Measurements from ENCODE around the gene ALDH18A1. TPM values are rescaled to one million over a fixed set of nuclear protein-coding genes. Genes with fewer than 3 reads are reported as not detected.

Gene ALDH18A1
- total RNA-seq, 1 experiment from 2014 or later = 114 TPM

GRCh38 chr10:95579292-95579691, 77.2 kb downstream of the ALDH18A1 start:
- H2AFZ ChIP-seq (ENCODE audit: low read length) = no peak overlapping the region

More at GRCh38 chr10:95579292-95579691, 77.2 kb downstream of the ALDH18A1 start:
- Histone ChIP-seq H3K23ac (ENCODE audit: insufficient read length, low read depth, low read length) (no peak overlapping the region), H3K4me2 (ENCODE audit: insufficient read depth, insufficient read length, low read length) (no peak overlapping the region), H3K27ac (ENCODE audit: insufficient read length, low read depth, low read length) (no peak overlapping the region), H3T11ph (ENCODE audit: low read length) (no peak overlapping the region), H2BK5ac (ENCODE audit: insufficient read length, low read length) (no peak overlapping the region), H3K56ac (ENCODE audit: insufficient read length, low read depth, low read length) (no peak overlapping the region), H3K4me1 (ENCODE audit: insufficient read depth, low read length) (no peaks in the 10 kb centered on the region), H3K9ac (ENCODE audit: extremely low read depth, insufficient read length, low read length) (no peak overlapping the region), H2BK12ac (ENCODE audit: insufficient read length, low read depth, low read length) (no peak overlapping the region), H2BK20ac (ENCODE audit: low read depth, low read length, poor library complexity, severe bottlenecking) (no peak overlapping the region), H4K8ac (replicated peaks; ENCODE audit: insufficient read length, low read depth, low read length) (no peak overlapping the region), H3K79me2 (ENCODE audit: insufficient read depth, low read length) (no peaks in the 10 kb centered on the region), H3K79me1 (ENCODE audit: insufficient read depth, low read depth, low read length, poor library complexity, severe bottlenecking) (no peaks in the 10 kb centered on the region), H3K27me3 (ENCODE audit: insufficient read depth, low read length) (no peaks in the 10 kb centered on the region), H3K9me3 (ENCODE audit: control insufficient read depth, low read depth, low read length) (no peaks in the 10 kb centered on the region), H4K20me1 (ENCODE audit: control insufficient read depth, insufficient read depth, insufficient read length) (no peaks in the 10 kb centered on the region), H3K14ac (ENCODE audit: insufficient read depth, low read length) (no peak overlapping the region), H2BK15ac (ENCODE audit: low read depth, low read length) (no peak overlapping the region), H4K91ac (ENCODE audit: insufficient read length, low read depth, low read length) (no peak overlapping the region), H3K23me2 (ENCODE audit: insufficient read length, low read depth, low read length, poor library complexity, severe bottlenecking) (no peaks in the 10 kb centered on the region), H3K18ac (ENCODE audit: insufficient read length, low read depth, low read length) (no peak overlapping the region), H3K4ac (ENCODE audit: low read depth, low read length) (no peak overlapping the region), H2AK5ac (ENCODE audit: insufficient read length, low read length) (no peak overlapping the region), H2BK120ac (ENCODE audit: low read depth, low read length, poor library complexity, severe bottlenecking) (no peak overlapping the region), H4K5ac (ENCODE audit: insufficient read length, low read depth, low read length) (no peak overlapping the region)
- no peak for DNase-seq
- TF ChIP-seq CTCF (conservative IDR thresholded peaks at IDR 0.05) = no peak
- Mint-ChIP-seq H3K36me3 (ENCODE audit: insufficient read depth in 1 of 3, low read depth in 3 of 3) (no peaks in the 10 kb centered on the region), H3K9me3 (no peaks in the 10 kb centered on the region), H3K4me1 (no peaks in the 10 kb centered on the region), H3K27me3 (ENCODE audit: low read depth) (peaks cover 7% of the 10 kb centered on the region), H3K4me3 (no peak overlapping the region), H3K27ac (no peak overlapping the region)
- WGBS (ENCODE audit: extremely low coverage, insufficient read length, low lambda C conversion rate) = no CpG with 5 or more reads among the region's 1 CpG

All from H9 (cell line).